Urothelium cell line (cell line): ENCODE data around the gene FAM47E.

Experiments used
- DNase-seq: peaks from one replicate; pipeline ENCODE4 v3.0.0; 2011; ENCODE audit warnings: low spot score, mixed read lengths
- FAIRE-seq: peaks from 2 replicates; lab custom pipeline; 2011; peaks lifted over from hg19 to GRCh38; lab: Jason Lieb, UNC

FAM47E gene

GRCh38 chr4:76322236-76322635 lies 70.7 kb downstream of the FAM47E start:
- DNase-seq (no peak), FAIRE-seq (no peak)

GRCh38 chr4:76325072-76325471 lies 73.6 kb downstream of the FAM47E start:
- no peak for DNase-seq
- FAIRE-seq = no peak

- no peak for FAIRE-seq
- no peak for DNase-seq
These were observed 75.0 kb downstream of the FAM47E start for GRCh38 chr4:76326515-76326914.
